ENCODE results near the gene CELF1.
A peak's percentile ranks its signal among the peaks of the same experiment; 100 is the strongest.

Gene CELF1

GRCh38 chr11:47578524-47579494, 25.9 kb upstream of the CELF1 start, which contains the start of the genes KBTBD4 and NDUFS3:
TSS of gene KBTBD4 (minus strand) at chr11:47578970. CDS start at chr11:47578951, 19 bp downstream.
TSS of gene NDUFS3 (plus strand) at chr11:47579074. CDS start at chr11:47579092, 18 bp downstream.
- DNase-seq: peak; percentile 92
- peak within 1 kb of the TSS; percentile 87 for H4K91ac ChIP-seq (ENCODE audit: low read length)
- peak within 1 kb of the TSS; percentile 88 for H3K4me2 ChIP-seq (ENCODE audit: low read length, poor library complexity, severe bottlenecking)
- peak within 1 kb of the TSS; percentile 95 for H4K8ac ChIP-seq (ENCODE audit: low read length)
- H2AK5ac ChIP-seq (ENCODE audit: low read length, severe bottlenecking): peak within 1 kb of the TSS; percentile 69
- no peaks in the 10 kb centered on the region for H3K9me3 ChIP-seq (ENCODE audit: control insufficient read depth, low read length)
- peak within 1 kb of the TSS in 1 of 2 experiments; percentile 63 for H3K23ac ChIP-seq (ENCODE audit: low read length in 2 of 2)
- peaks cover 45 to 61% of the 10 kb centered on the region in 2 experiments for H3K36me3 ChIP-seq (ENCODE audit: control insufficient read depth in 1 of 2, insufficient read depth in 2 of 2, low read depth in 1 of 2, low read length in 2 of 2)
- H3K14ac ChIP-seq (ENCODE audit: low read length in 2 of 2): peak within 1 kb of the TSS; percentile 19 to 91
- H3K4me3 ChIP-seq (ENCODE audit: insufficient read depth in 1 of 2, low read depth in 1 of 2, low read length in 2 of 2): peak within 1 kb of the TSS; percentile 92 to 98
- peak within 1 kb of the TSS; percentile 94 for H2AFZ ChIP-seq (ENCODE audit: low read depth, low read length)
- H3K18ac ChIP-seq (ENCODE audit: low read depth in 1 of 2, low read length in 2 of 2): peak within 1 kb of the TSS; percentile 87 to 91
- H3K79me1 ChIP-seq (replicated peaks; ENCODE audit: low read length, poor library complexity, severe bottlenecking): peaks cover 23% of the 10 kb centered on the region
- H3K4me1 ChIP-seq (ENCODE audit: control insufficient read depth, insufficient read depth, low read depth, low read length): peaks cover 8% of the 10 kb centered on the region
- H3K27me3 ChIP-seq (ENCODE audit: control insufficient read depth in 1 of 2, insufficient read depth in 1 of 2, low read length in 2 of 2): no peaks in the 10 kb centered on the region
- H2BK5ac ChIP-seq (ENCODE audit: low read depth, low read length, poor library complexity, severe bottlenecking): peak within 1 kb of the TSS; percentile 67
- H2BK12ac ChIP-seq (ENCODE audit: low read length in 2 of 2): peak within 1 kb of the TSS in 1 of 2 experiments; percentile 79
- peak within 1 kb of the TSS; percentile 89 to 97 for H3K4ac ChIP-seq (ENCODE audit: low read depth in 1 of 2, low read length in 2 of 2)
- peak within 1 kb of the TSS; percentile 43 for H3K27ac ChIP-seq (ENCODE audit: low read length, poor library complexity, severe bottlenecking)
- peak within 1 kb of the TSS; percentile 51 for H2BK120ac ChIP-seq (ENCODE audit: low read depth, low read length)
- peak within 1 kb of the TSS; percentile 62 for H2BK15ac ChIP-seq (ENCODE audit: low read depth, poor library complexity, severe bottlenecking)
- WGBS: under 1% methylated on average over 72 of the region's 72 CpGs
- H3K9ac ChIP-seq (ENCODE audit: low read length): peak within 1 kb of the TSS; percentile 93

- H3K9me3 ChIP-seq (ENCODE audit: control insufficient read depth, low read length): no peaks in the 10 kb centered on the region
- peak overlapping the region in 1 of 2 experiments; percentile 15 for H3K18ac ChIP-seq (ENCODE audit: low read depth in 1 of 2, low read length in 2 of 2)
- H3K4me1 ChIP-seq (ENCODE audit: control insufficient read depth, insufficient read depth, low read depth, low read length): peaks cover 17% of the 10 kb centered on the region
- peaks cover 28% of the 10 kb centered on the region for H3K79me1 ChIP-seq (replicated peaks; ENCODE audit: low read length, poor library complexity, severe bottlenecking)
- no peak overlapping the region for H2BK5ac ChIP-seq (ENCODE audit: low read depth, low read length, poor library complexity, severe bottlenecking)
- peak overlapping the region; percentile 69 for H2AK5ac ChIP-seq (ENCODE audit: low read length, severe bottlenecking)
- 83% methylated on average over 13 of the region's 13 CpGs for WGBS
- no peak for DNase-seq
- H4K8ac ChIP-seq (ENCODE audit: low read length): peak overlapping the region; percentile 77
- no peak overlapping the region for H3K4me2 ChIP-seq (ENCODE audit: low read length, poor library complexity, severe bottlenecking)
- H3K4me3 ChIP-seq (ENCODE audit: insufficient read depth in 1 of 2, low read depth in 1 of 2, low read length in 2 of 2): peak overlapping the region in 1 of 2 experiments; percentile 98
- H3K14ac ChIP-seq (ENCODE audit: low read length in 2 of 2): no peak overlapping the region
- H2AFZ ChIP-seq (ENCODE audit: low read depth, low read length): no peak overlapping the region
- H3K36me3 ChIP-seq (ENCODE audit: control insufficient read depth in 1 of 2, insufficient read depth in 2 of 2, low read depth in 1 of 2, low read length in 2 of 2): peaks cover 43 to 61% of the 10 kb centered on the region in 2 experiments
- H4K91ac ChIP-seq (ENCODE audit: low read length): no peak overlapping the region
- no peak overlapping the region for H3K23ac ChIP-seq (ENCODE audit: low read length in 2 of 2)
- no peak overlapping the region for H2BK12ac ChIP-seq (ENCODE audit: low read length in 2 of 2)
- no peaks in the 10 kb centered on the region for H3K27me3 ChIP-seq (ENCODE audit: control insufficient read depth in 1 of 2, insufficient read depth in 1 of 2, low read length in 2 of 2)
- no peak overlapping the region for H2BK15ac ChIP-seq (ENCODE audit: low read depth, poor library complexity, severe bottlenecking)
- H3K4ac ChIP-seq (ENCODE audit: low read depth in 1 of 2, low read length in 2 of 2): peak overlapping the region in 1 of 2 experiments; percentile 44
- H3K9ac ChIP-seq (ENCODE audit: low read length): peak overlapping the region; percentile 93
- no peak overlapping the region for H3K27ac ChIP-seq (ENCODE audit: low read length, poor library complexity, severe bottlenecking)
- no peak overlapping the region for H2BK120ac ChIP-seq (ENCODE audit: low read depth, low read length)
These were observed 24.6 kb upstream of the CELF1 start for GRCh38 chr11:47577460-47578041.

GRCh38 chr11:47573321-47573720, 20.4 kb upstream of the CELF1 start:
- no peak overlapping the region for H3K14ac ChIP-seq (ENCODE audit: low read length in 2 of 2)
- H3K9ac ChIP-seq (ENCODE audit: low read length): peak overlapping the region; percentile 79
- DNase-seq: no peak
- H3K4me2 ChIP-seq (ENCODE audit: low read length, poor library complexity, severe bottlenecking): no peak overlapping the region
- H3K79me1 ChIP-seq (replicated peaks; ENCODE audit: low read length, poor library complexity, severe bottlenecking): peaks cover 30% of the 10 kb centered on the region
- no peak overlapping the region for H4K8ac ChIP-seq (ENCODE audit: low read length)
- peaks cover 46 to 67% of the 10 kb centered on the region in 2 experiments for H3K36me3 ChIP-seq (ENCODE audit: control insufficient read depth in 1 of 2, insufficient read depth in 2 of 2, low read depth in 1 of 2, low read length in 2 of 2)
- H3K27me3 ChIP-seq (ENCODE audit: control insufficient read depth in 1 of 2, insufficient read depth in 1 of 2, low read length in 2 of 2): no peaks in the 10 kb centered on the region
- H2BK15ac ChIP-seq (ENCODE audit: low read depth, poor library complexity, severe bottlenecking): no peak overlapping the region
- H3K27ac ChIP-seq (ENCODE audit: low read length, poor library complexity, severe bottlenecking): no peak overlapping the region
- peaks cover 18% of the 10 kb centered on the region for H3K4me1 ChIP-seq (ENCODE audit: control insufficient read depth, insufficient read depth, low read depth, low read length)
- no peak overlapping the region for H4K91ac ChIP-seq (ENCODE audit: low read length)
- H3K9me3 ChIP-seq (ENCODE audit: control insufficient read depth, low read length): no peaks in the 10 kb centered on the region
- H3K4me3 ChIP-seq (ENCODE audit: insufficient read depth in 1 of 2, low read depth in 1 of 2, low read length in 2 of 2): no peak overlapping the region
- 97% methylated on average over 11 of the region's 11 CpGs for WGBS
- no peak overlapping the region for H2BK120ac ChIP-seq (ENCODE audit: low read depth, low read length)
- no peak overlapping the region for H2AFZ ChIP-seq (ENCODE audit: low read depth, low read length)
- no peak overlapping the region for H2BK12ac ChIP-seq (ENCODE audit: low read length in 2 of 2)
- no peak overlapping the region for H2AK5ac ChIP-seq (ENCODE audit: low read length, severe bottlenecking)
- H3K18ac ChIP-seq (ENCODE audit: low read depth in 1 of 2, low read length in 2 of 2): no peak overlapping the region
- H3K23ac ChIP-seq (ENCODE audit: low read length in 2 of 2): no peak overlapping the region
- no peak overlapping the region for H2BK5ac ChIP-seq (ENCODE audit: low read depth, low read length, poor library complexity, severe bottlenecking)
- H3K4ac ChIP-seq (ENCODE audit: low read depth in 1 of 2, low read length in 2 of 2): no peak overlapping the region

Data from mesenchymal stem cell (in vitro differentiated cells and primary cell).